Measurements from ENCODE around the gene GBP3.

The GBP3 gene

GRCh38 chr1:89044970-89045721 is 22.5 kb upstream of the GBP3 start:
- TF ChIP-seq YY1 (IDR thresholded peaks at IDR 0.05; ENCODE audit: insufficient read depth, insufficient read length) (no peak), SUZ12 (IDR thresholded peaks at IDR 0.05; ENCODE audit: extremely low read depth, insufficient read depth, insufficient read length) (no peak), ZNF274 (IDR thresholded peaks at IDR 0.05; ENCODE audit: low read depth, low read length) (no peak)

GRCh38 chr1:89043940-89044339 is 21.3 kb upstream of the GBP3 start:
- no peak overlapping the region for H3K4me3 ChIP-seq (ENCODE audit: insufficient read length, low read depth)
- H3K4me1 ChIP-seq (ENCODE audit: insufficient read depth, insufficient read length): no peaks in the 10 kb centered on the region
- H3K27me3 ChIP-seq (ENCODE audit: insufficient read depth, insufficient read length): no peaks in the 10 kb centered on the region
- no peaks in the 10 kb centered on the region for H3K36me3 ChIP-seq (ENCODE audit: insufficient read depth, insufficient read length, low read length)
- peaks cover 16% of the 10 kb centered on the region; the same call in 1 of the 2 replicates for H3K9me3 ChIP-seq (ENCODE audit: insufficient read depth, low read length)
- TF ChIP-seq YY1 (IDR thresholded peaks at IDR 0.05; ENCODE audit: insufficient read depth, insufficient read length) (no peak), ZNF274 (IDR thresholded peaks at IDR 0.05; ENCODE audit: low read depth, low read length) (no peak), SUZ12 (IDR thresholded peaks at IDR 0.05; ENCODE audit: extremely low read depth, insufficient read depth, insufficient read length) (no peak)
- DNase-seq (ENCODE audit: low read depth, low spot score): no peak
- H3K9ac ChIP-seq (ENCODE audit: insufficient read length, low read depth): no peak overlapping the region

More at GRCh38 chr1:89044970-89045721, 22.5 kb upstream of the GBP3 start:
- Histone ChIP-seq H3K9me3 (ENCODE audit: insufficient read depth, low read length) (peaks cover 16% of the 10 kb centered on the region; the same call in 1 of the 2 replicates), H3K36me3 (ENCODE audit: insufficient read depth, insufficient read length, low read length) (no peaks in the 10 kb centered on the region), H3K4me3 (ENCODE audit: insufficient read length, low read depth) (no peak overlapping the region), H3K27me3 (ENCODE audit: insufficient read depth, insufficient read length) (no peaks in the 10 kb centered on the region), H3K9ac (ENCODE audit: insufficient read length, low read depth) (no peak overlapping the region), H3K4me1 (ENCODE audit: insufficient read depth, insufficient read length) (no peaks in the 10 kb centered on the region)
- no peak for DNase-seq (ENCODE audit: low read depth, low spot score)

- no peaks in the 10 kb centered on the region for H3K36me3 ChIP-seq (ENCODE audit: insufficient read depth, insufficient read length, low read length)
- no peak overlapping the region for H3K4me3 ChIP-seq (ENCODE audit: insufficient read length, low read depth)
- peaks cover 16% of the 10 kb centered on the region; the same call in 1 of the 2 replicates for H3K9me3 ChIP-seq (ENCODE audit: insufficient read depth, low read length)
- no peak for TF ChIP-seq ZNF274 (IDR thresholded peaks at IDR 0.05; ENCODE audit: low read depth, low read length)
- no peak for TF ChIP-seq YY1 (IDR thresholded peaks at IDR 0.05; ENCODE audit: insufficient read depth, insufficient read length)
- TF ChIP-seq SUZ12 (IDR thresholded peaks at IDR 0.05; ENCODE audit: extremely low read depth, insufficient read depth, insufficient read length): no peak
- H3K9ac ChIP-seq (ENCODE audit: insufficient read length, low read depth): no peak overlapping the region
- DNase-seq (ENCODE audit: low read depth, low spot score): no peak
- no peaks in the 10 kb centered on the region for H3K4me1 ChIP-seq (ENCODE audit: insufficient read depth, insufficient read length)
- no peaks in the 10 kb centered on the region for H3K27me3 ChIP-seq (ENCODE audit: insufficient read depth, insufficient read length)
Observed at GRCh38 chr1:89042491-89042890, 19.8 kb upstream of the GBP3 start.

- no peak overlapping the region for H3K4me3 ChIP-seq (ENCODE audit: insufficient read length, low read depth)
- no peak overlapping the region for H3K9ac ChIP-seq (ENCODE audit: insufficient read length, low read depth)
- no peaks in the 10 kb centered on the region for H3K27me3 ChIP-seq (ENCODE audit: insufficient read depth, insufficient read length)
- H3K36me3 ChIP-seq (ENCODE audit: insufficient read depth, insufficient read length, low read length): no peaks in the 10 kb centered on the region
- TF ChIP-seq ZNF274 (IDR thresholded peaks at IDR 0.05; ENCODE audit: low read depth, low read length): no peak
- no peak for TF ChIP-seq SUZ12 (IDR thresholded peaks at IDR 0.05; ENCODE audit: extremely low read depth, insufficient read depth, insufficient read length)
- TF ChIP-seq YY1 (IDR thresholded peaks at IDR 0.05; ENCODE audit: insufficient read depth, insufficient read length): no peak
- peaks cover 16% of the 10 kb centered on the region; the same call in 1 of the 2 replicates for H3K9me3 ChIP-seq (ENCODE audit: insufficient read depth, low read length)
- H3K4me1 ChIP-seq (ENCODE audit: insufficient read depth, insufficient read length): no peaks in the 10 kb centered on the region
- no peak for DNase-seq (ENCODE audit: low read depth, low spot score)
Observed at GRCh38 chr1:89041721-89042120, 19.1 kb upstream of the GBP3 start.

- Histone ChIP-seq H3K36me3 (ENCODE audit: insufficient read depth, insufficient read length, low read length) (no peaks in the 10 kb centered on the region), H3K4me3 (ENCODE audit: insufficient read length, low read depth) (no peak overlapping the region), H3K9me3 (ENCODE audit: insufficient read depth, low read length) (peaks cover 16% of the 10 kb centered on the region; the same call in 1 of the 2 replicates), H3K4me1 (ENCODE audit: insufficient read depth, insufficient read length) (no peaks in the 10 kb centered on the region), H3K27me3 (ENCODE audit: insufficient read depth, insufficient read length) (no peaks in the 10 kb centered on the region), H3K9ac (ENCODE audit: insufficient read length, low read depth) (no peak overlapping the region)
- DNase-seq (ENCODE audit: low read depth, low spot score): no peak
- TF ChIP-seq SUZ12 (IDR thresholded peaks at IDR 0.05; ENCODE audit: extremely low read depth, insufficient read depth, insufficient read length) (no peak), YY1 (IDR thresholded peaks at IDR 0.05; ENCODE audit: insufficient read depth, insufficient read length) (no peak), ZNF274 (IDR thresholded peaks at IDR 0.05; ENCODE audit: low read depth, low read length) (no peak)
Observed at GRCh38 chr1:89041119-89041641, 18.5 kb upstream of the GBP3 start.

- H3K36me3 ChIP-seq (ENCODE audit: insufficient read depth, insufficient read length, low read length): no peaks in the 10 kb centered on the region
- peaks cover 16% of the 10 kb centered on the region; the same call in 1 of the 2 replicates for H3K9me3 ChIP-seq (ENCODE audit: insufficient read depth, low read length)
- H3K4me3 ChIP-seq (ENCODE audit: insufficient read length, low read depth): no peak overlapping the region
- no peak for DNase-seq (ENCODE audit: low read depth, low spot score)
- no peak overlapping the region for H3K9ac ChIP-seq (ENCODE audit: insufficient read length, low read depth)
- TF ChIP-seq ZNF274 (IDR thresholded peaks at IDR 0.05; ENCODE audit: low read depth, low read length): no peak
- no peak for TF ChIP-seq YY1 (IDR thresholded peaks at IDR 0.05; ENCODE audit: insufficient read depth, insufficient read length)
- TF ChIP-seq SUZ12 (IDR thresholded peaks at IDR 0.05; ENCODE audit: extremely low read depth, insufficient read depth, insufficient read length): no peak
- no peaks in the 10 kb centered on the region for H3K4me1 ChIP-seq (ENCODE audit: insufficient read depth, insufficient read length)
- H3K27me3 ChIP-seq (ENCODE audit: insufficient read depth, insufficient read length): no peaks in the 10 kb centered on the region
Observed at GRCh38 chr1:89040315-89040626, 17.6 kb upstream of the GBP3 start.

- Histone ChIP-seq H3K9me3 (ENCODE audit: insufficient read depth, low read length) (peaks cover 11% of the 10 kb centered on the region; the same call in 1 of the 2 replicates), H3K27me3 (ENCODE audit: insufficient read depth, insufficient read length) (no peaks in the 10 kb centered on the region), H3K4me3 (ENCODE audit: insufficient read length, low read depth) (no peak overlapping the region), H3K4me1 (ENCODE audit: insufficient read depth, insufficient read length) (no peaks in the 10 kb centered on the region), H3K9ac (ENCODE audit: insufficient read length, low read depth) (no peak overlapping the region), H3K36me3 (ENCODE audit: insufficient read depth, insufficient read length, low read length) (no peaks in the 10 kb centered on the region)
- no peak for TF ChIP-seq ZNF274 (IDR thresholded peaks at IDR 0.05; ENCODE audit: low read depth, low read length)
- no peak for TF ChIP-seq YY1 (IDR thresholded peaks at IDR 0.05; ENCODE audit: insufficient read depth, insufficient read length)
- TF ChIP-seq SUZ12 (IDR thresholded peaks at IDR 0.05; ENCODE audit: extremely low read depth, insufficient read depth, insufficient read length): no peak
- no peak for DNase-seq (ENCODE audit: low read depth, low spot score)
Observed at GRCh38 chr1:89037186-89037585, 14.5 kb upstream of the GBP3 start.

Measured in NT2/D1 (cell line).